ENCODE data around the gene RIMS1.

DNA sequence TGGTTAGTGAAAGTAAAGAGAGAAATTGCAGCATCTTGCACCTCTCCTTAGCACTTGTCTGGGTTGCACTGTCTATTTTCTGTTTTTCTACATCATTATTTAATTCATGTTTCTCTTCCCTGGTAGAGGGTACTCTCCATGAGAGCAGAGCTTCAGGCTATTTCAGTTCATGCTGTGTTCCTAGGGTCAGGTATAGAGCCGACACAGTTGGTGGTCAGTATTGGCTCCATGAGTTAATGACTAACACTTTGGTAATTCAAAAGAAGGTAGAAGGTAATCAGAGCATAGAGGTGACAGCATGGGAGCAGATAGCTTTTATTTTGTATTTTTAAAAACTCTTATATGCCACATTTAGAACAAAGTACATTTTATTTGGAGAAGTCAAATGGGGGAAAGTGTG, 42.7 kb downstream of the RIMS1 start:
- no peak for TF ChIP-seq EZH2 (IDR thresholded peaks at IDR 0.05; ENCODE audit: insufficient read depth, low read length)
- no peak for TF ChIP-seq CTCF (IDR thresholded peaks at IDR 0.05; ENCODE audit: insufficient read depth, low read depth, low read length)

Data from astrocyte (in vitro differentiated cells and primary cell).